ENCODE measurements around the gene UBE4B.

DNA sequence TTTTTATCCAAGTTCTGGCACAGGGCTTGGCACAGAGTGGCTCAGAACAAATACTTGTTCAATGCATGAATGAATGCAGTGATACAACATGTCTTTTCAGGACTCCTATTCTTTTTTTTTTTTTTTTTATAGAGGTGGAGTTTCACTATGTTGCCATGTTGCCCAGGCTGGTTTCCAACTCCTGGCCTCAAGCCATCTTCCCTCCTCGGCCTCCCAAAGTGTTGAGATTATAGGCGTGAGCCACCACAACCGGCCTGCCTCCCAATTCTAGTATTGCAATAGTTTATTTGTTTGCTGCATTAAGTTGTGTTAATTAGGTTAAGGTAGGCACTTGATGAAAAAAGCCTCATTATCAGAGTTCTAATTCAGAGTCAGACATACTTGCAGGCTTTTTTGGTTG, 17.9 kb downstream of the UBE4B start:
- TF ChIP-seq CEBPB (IDR thresholded peaks at IDR 0.05; ENCODE audit: low read depth): no peak
- no peak for TF ChIP-seq JUND (IDR thresholded peaks at IDR 0.05)
- TF ChIP-seq, protein P1, sequence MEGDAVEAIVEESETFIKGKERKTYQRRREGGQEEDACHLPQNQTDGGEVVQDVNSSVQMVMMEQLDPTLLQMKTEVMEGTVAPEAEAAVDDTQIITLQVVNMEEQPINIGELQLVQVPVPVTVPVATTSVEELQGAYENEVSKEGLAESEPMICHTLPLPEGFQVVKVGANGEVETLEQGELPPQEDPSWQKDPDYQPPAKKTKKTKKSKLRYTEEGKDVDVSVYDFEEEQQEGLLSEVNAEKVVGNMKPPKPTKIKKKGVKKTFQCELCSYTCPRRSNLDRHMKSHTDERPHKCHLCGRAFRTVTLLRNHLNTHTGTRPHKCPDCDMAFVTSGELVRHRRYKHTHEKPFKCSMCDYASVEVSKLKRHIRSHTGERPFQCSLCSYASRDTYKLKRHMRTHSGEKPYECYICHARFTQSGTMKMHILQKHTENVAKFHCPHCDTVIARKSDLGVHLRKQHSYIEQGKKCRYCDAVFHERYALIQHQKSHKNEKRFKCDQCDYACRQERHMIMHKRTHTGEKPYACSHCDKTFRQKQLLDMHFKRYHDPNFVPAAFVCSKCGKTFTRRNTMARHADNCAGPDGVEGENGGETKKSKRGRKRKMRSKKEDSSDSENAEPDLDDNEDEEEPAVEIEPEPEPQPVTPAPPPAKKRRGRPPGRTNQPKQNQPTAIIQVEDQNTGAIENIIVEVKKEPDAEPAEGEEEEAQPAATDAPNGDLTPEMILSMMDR (IDR thresholded peaks at IDR 0.05 in 2 of 3, conservative IDR thresholded peaks at IDR 0.05 in 1 of 3; ENCODE audit: borderline replicate concordance in 1 of 3, insufficient read depth in 1 of 3, low read depth in 2 of 3, low read length in 2 of 3): no peak
- no peak for TF ChIP-seq POLR2A (IDR thresholded peaks at IDR 0.05; ENCODE audit: borderline replicate concordance, extremely low read depth, insufficient read depth, insufficient read length)
- TF ChIP-seq POLR2AphosphoS5 (IDR thresholded peaks at IDR 0.05; ENCODE audit: low read depth, low read length): no peak
- no peak for TF ChIP-seq YY1 (IDR thresholded peaks at IDR 0.05; ENCODE audit: extremely low read depth, insufficient replicate concordance, low read depth, low read length)
- no peak for TF ChIP-seq ZNF274 (IDR thresholded peaks at IDR 0.05; ENCODE audit: low read depth, low read length)
